GM12891 (cell line): ENCODE results near the gene SLC6A5. TPM values are rescaled to one million over a fixed set of nuclear protein-coding genes. Genes with fewer than 3 reads are reported as not detected.
"Not testable (repeated sequence)": the region's sequence is repeated elsewhere in the genome, so short reads cannot be mapped to it uniquely, and the experiment has no call there.

ENCODE experiments used
- DNase-seq: peaks from one replicate; pipeline ENCODE4 v3.0.0; 2011; ENCODE audit warnings: low spot score; ENCODE audit not compliant: insufficient read length
- FAIRE-seq: peaks from 2 replicates; lab custom pipeline; 2011; peaks lifted over from hg19 to GRCh38; lab: Jason Lieb, UNC
- PAX5 ChIP-seq: IDR thresholded peaks from 2 replicates; pipeline ENCODE4 v1.6.1; 2011; ENCODE audit warnings: low read length, moderate library complexity, mild to moderate bottlenecking; ENCODE audit not compliant: insufficient read depth, severe bottlenecking
- POLR2A ChIP-seq: IDR thresholded peaks from 2 replicates; pipeline ENCODE4 v1.6.1; 2011; ENCODE audit warnings: low read depth, low read length, control low read depth
- POLR2AphosphoS5 ChIP-seq: IDR thresholded peaks from 2 replicates; pipeline ENCODE4 v1.6.1; 2011; ENCODE audit warnings: low read depth, low read length, control low read depth
- POU2F2 ChIP-seq: IDR thresholded peaks from 2 replicates; pipeline ENCODE4 v1.6.1; 2011; ENCODE audit warnings: low read depth, mild to moderate bottlenecking, control low read depth, low read length, moderate library complexity
- SPI1 ChIP-seq: IDR thresholded peaks from 2 replicates; pipeline ENCODE4 v1.6.1; 2011; ENCODE audit warnings: low read depth, low read length, control low read depth
- TAF1 ChIP-seq: IDR thresholded peaks from 2 replicates; pipeline ENCODE4 v1.6.1; 2011; ENCODE audit warnings: low read depth, low read length, control low read depth
- polyA plus RNA-seq: library from polyadenylated mRNA; unstranded; fragments of >200 nt; gene quantifications from one replicate; pipeline ENCODE4 v1.2.1, GENCODE V29; 2012; ENCODE audit warnings: low read depth, missing spikeins, inconsistent platforms; ENCODE audit not compliant: missing spikeins

SLC6A5 gene
- polyA plus RNA-seq, result 0.06 TPM

- TF ChIP-seq SPI1 (no peak), POLR2AphosphoS5 (no peak), PAX5 (no peak), POLR2A (no peak), POU2F2 (no peak), TAF1 (no peak)
- FAIRE-seq, result no peak
- no peak for DNase-seq
Observed at GRCh38 chr11:20599221-20600019, at the start of gene SLC6A5. SLC6A5 (plus strand) TSS chr11:20599608; CDS start chr11:20599673, 65 bp downstream.

GRCh38 chr11:20551096-20551495 lies 48.3 kb upstream of the SLC6A5 start:
- no peak for TF ChIP-seq POLR2AphosphoS5
- no peak for FAIRE-seq
- DNase-seq, result no peak

- TF ChIP-seq POLR2AphosphoS5 (no peak), POLR2A (no peak), POU2F2 (no peak), SPI1 (no peak), PAX5 (no peak), TAF1 (no peak)
- DNase-seq, result no peak
- FAIRE-seq, result no peak
Observed at GRCh38 chr11:20555783-20556182, 43.6 kb upstream of the SLC6A5 start.

GRCh38 chr11:20556396-20556795 lies 43.0 kb upstream of the SLC6A5 start:
- not testable (repeated sequence) for DNase-seq, FAIRE-seq

DNA sequence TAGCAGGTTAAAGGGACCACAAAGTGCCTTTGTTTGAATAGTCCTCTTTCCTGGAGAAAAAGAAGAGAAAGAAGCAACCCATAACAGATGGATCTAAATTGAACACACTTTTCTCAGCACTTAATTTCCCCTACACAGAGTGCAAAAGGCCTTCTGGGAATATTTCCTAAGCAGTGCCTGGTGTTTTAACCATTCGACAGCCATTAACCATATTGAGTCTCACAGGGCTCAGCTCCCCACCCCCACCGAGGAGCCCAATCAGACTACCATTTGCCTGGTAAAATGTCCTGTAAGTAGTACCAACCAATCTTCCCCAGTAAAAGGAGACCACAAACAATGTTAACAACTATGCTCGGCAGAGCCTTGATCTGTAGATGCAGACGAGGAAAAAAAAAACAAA lies 40.7 kb upstream of the SLC6A5 start:
- FAIRE-seq (no peak), DNase-seq (no peak)
- TF ChIP-seq PAX5, result no peak
- TF ChIP-seq POU2F2, result no peak
- no peak for TF ChIP-seq POLR2A
- TF ChIP-seq SPI1, result no peak
- TF ChIP-seq POLR2AphosphoS5, result no peak
- no peak for TF ChIP-seq TAF1

DNA sequence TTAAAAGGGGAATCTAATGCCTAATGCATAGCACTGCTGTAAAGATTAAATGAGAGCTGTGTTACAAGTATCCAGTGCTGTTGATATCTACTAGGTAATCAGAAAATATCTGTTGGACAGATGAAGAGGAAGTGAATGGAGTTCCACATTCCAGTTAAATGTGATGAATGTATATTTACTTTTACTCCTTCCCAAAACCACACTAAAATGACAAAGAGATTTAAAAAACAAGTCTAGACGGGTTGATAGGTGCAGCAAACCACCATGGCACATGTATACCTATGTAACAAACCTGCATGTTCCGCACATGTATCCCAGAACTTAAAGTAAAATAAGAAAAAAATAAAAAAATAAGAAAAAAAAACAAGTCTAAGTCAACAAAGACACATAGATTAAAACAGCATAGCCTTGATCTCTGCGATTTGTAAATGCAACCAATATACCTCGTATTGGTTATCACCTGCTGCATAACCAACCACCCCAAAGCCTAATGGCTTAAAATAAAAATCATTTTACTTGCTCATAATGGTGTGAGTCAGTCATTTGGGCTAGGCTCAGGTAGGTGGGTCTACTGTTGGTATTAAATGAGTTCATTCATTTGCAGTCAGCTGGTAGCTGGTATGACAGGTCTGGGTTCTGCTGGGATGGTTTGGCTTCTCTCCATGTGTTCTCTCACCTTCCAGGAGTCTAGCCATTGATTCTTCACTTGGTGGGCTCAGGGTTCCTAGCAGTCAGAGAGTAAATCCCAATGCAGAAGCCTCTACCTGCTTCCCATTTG lies 39.7 kb upstream of the SLC6A5 start:
- no peak for TF ChIP-seq POLR2AphosphoS5
- no peak for TF ChIP-seq TAF1
- TF ChIP-seq POU2F2, result no peak
- TF ChIP-seq PAX5, result no peak
- TF ChIP-seq SPI1, result no peak
- no peak for TF ChIP-seq POLR2A
- DNase-seq, result no peak
- no peak for FAIRE-seq

DNA sequence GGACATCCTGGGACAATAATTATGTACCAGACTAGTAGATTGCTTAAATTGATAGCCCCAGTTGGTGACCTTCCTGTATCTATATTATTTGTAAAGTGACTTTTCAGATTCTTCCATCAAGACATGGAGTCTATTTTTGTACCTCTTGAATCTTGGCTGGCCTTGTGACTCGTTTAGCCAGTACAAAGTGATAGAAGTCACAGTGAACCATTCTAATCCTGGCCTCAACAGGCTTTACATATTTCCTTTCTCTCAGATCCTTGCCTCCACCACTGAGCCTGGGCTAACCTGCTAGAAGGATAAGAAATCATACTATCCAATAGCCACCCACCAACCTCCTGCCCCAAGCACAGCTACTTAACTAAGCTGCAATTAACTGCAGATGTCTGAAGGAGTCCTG lies 37.5 kb upstream of the SLC6A5 start:
- FAIRE-seq (no peak), DNase-seq (no peak)
- TF ChIP-seq POLR2AphosphoS5 (no peak), TAF1 (no peak), POLR2A (no peak), SPI1 (no peak), PAX5 (no peak), POU2F2 (no peak)

- DNase-seq (no peak), FAIRE-seq (no peak)
Observed at GRCh38 chr11:20563866-20564265, 35.5 kb upstream of the SLC6A5 start.

DNA sequence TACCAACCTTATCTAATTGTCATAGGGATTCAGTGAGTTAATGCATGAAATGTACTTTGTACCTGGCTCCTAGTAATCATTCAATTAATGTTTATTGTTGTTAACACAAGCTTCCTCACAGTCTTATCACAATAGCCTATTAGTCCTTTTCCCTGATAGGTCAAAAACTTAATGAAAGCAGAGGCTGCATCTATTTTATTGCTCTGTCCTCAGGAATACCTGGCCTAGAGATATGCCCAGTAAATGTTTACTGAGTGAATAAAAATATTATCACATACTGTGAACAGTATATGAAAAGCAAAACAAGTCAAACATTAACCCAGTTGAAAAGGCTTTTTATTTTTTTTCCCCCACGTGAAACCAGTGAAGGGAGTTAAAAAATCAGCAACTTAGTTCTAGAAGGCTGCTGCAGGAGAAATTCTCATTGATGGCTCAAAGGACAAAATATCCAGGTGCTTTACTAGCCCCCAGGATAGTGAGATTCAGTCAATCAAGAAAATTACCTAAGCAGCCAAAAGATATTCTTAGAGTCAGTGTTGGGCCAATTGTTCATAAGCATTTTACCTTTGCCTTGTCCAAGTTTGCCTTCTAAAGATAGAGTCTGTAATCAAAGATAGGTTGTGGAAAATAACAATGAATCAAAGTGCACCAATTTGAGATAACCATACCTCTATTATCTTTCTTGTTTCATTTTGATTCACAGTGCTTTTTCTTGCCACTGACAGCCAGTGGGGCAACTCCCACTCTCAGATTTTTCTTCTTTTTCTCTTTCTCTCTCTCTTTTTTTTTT lies 34.4 kb upstream of the SLC6A5 start:
- TF ChIP-seq POLR2A, result no peak
- no peak for TF ChIP-seq POLR2AphosphoS5
- no peak for TF ChIP-seq PAX5
- no peak for TF ChIP-seq SPI1
- no peak for TF ChIP-seq POU2F2
- no peak for TF ChIP-seq TAF1
- no peak for DNase-seq
- no peak for FAIRE-seq

More at GRCh38 chr11:20563866-20564265, 35.5 kb upstream of the SLC6A5 start:
- TF ChIP-seq PAX5, result no peak
- no peak for TF ChIP-seq SPI1
- TF ChIP-seq POLR2A, result no peak
- TF ChIP-seq POU2F2, result no peak
- no peak for TF ChIP-seq POLR2AphosphoS5
- no peak for TF ChIP-seq TAF1

GRCh38 chr11:20566115-20566514 lies 33.3 kb upstream of the SLC6A5 start:
- FAIRE-seq, DNase-seq: not testable (repeated sequence)
